Measurements from ENCODE around the gene PDGFRA.
"Not testable (repeated sequence)": the region's sequence is repeated elsewhere in the genome, so short reads cannot be mapped to it uniquely, and the experiment has no call there.

The PDGFRA gene

DNA sequence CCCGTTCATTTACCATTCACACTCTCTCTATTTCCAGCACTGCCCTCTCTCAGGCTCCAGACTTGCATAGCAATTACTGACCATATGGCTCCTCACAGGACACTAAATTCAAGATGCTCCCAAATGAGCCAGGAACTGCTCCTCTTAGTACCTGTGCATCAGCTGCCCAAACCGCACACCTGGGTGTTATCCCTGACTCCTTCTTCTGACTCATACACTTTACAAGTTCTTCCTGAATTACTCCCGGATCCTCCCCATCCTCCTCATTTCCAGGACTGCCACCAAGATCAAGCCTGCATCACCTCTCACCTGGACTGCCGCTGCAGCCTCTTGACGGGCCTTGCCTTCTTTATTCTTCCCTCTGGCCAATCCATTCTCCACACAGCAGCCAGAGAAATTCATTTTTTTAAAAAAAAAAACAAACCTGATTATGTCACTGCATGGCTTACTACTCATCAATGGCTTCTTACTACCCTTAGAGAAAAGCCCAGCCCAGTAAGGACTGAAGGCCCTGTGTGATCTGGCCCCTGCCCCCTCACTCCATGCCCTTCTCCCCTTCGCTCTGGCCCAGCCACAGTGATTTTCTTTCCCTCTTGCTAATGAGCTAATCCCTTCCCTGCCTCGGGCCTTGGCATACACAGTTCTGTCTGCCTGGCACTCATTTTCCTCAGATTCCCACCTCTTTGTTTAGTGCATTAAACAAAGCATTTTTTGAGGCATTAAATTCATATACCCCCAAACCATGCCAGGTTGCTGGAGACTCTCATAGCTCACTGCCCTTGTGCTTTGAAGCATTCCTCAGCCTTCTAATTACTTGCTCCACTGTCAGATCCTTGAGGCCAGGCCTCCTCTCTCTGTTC is 92.0 kb downstream of the PDGFRA start:
- no peak for DNase-seq (ENCODE audit: low spot score)

GRCh38 chr4:54322818-54323417 is 93.8 kb downstream of the PDGFRA start:
- DNase-seq (ENCODE audit: low spot score), result no peak

- no peak for DNase-seq (ENCODE audit: low spot score)
Observed at GRCh38 chr4:54330896-54331295, 101.8 kb downstream of the PDGFRA start.

DNA sequence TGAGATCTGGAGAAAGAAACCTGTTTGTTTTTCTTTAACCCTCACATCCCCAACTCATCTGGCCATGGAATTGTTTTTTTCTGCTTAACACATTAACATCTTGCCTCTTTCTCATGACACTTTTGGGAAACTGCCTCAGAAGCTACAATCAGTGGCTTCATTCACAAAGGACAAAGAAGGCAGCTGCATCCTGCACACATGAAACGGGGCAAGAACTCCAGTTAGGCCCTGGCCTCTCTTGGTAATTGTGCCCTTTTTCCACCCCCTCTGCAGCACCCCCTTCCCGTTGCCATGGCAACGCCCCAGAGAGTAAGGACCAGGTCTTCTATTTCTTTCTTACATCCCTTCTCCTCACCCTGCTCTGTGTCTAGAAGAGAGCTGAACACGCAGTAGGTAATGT is 103.4 kb downstream of the PDGFRA start:
- no peak for DNase-seq (ENCODE audit: low spot score)

DNA sequence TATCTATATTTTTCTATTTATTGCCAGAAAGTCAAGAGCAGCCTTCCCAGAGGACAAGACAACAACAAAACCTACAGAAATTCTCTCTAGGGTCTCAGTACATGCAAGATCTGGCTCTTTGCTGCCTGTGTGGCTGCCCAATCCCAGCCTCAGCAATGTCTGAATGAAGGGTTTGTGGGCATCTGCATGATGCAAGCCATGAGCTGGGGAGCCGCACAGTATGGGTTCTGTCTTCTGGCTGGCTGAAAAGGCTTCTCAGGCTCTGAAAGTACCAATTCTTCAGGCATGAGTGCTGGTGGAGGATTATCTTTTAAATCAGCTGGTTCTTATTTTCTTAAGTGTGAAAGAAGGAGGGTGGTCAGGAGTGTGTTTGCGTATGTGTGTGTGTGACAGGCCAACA is 104.6 kb downstream of the PDGFRA start:
- DNase-seq (ENCODE audit: low spot score), result no peak

- DNase-seq (ENCODE audit: low spot score), result not testable (repeated sequence)
Observed at GRCh38 chr4:54334769-54335168, 105.7 kb downstream of the PDGFRA start.

- no peak for DNase-seq (ENCODE audit: low spot score)
Observed at GRCh38 chr4:54337009-54337408, 107.9 kb downstream of the PDGFRA start.

DNA sequence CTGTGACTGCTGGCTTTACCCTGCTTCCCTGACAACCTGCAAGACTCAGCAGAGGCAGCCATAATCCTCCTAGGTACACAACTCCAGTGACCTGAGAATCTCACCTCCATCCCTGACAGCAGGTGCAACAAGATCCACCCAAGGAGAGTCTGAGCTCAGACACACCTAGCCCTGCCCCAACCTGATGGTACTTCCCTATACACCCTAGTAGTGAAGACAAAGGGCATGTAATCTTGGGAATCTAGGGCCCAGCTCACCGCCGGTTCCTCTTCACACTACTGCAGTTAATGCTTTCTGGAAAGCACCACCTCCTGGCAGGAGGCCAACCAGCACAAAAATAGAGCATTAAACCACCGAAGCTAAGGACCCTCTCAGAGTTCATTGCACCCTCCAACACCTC is 113.0 kb downstream of the PDGFRA start:
- not testable (repeated sequence) for DNase-seq (ENCODE audit: low spot score)

All from left forelimb (tissue), 1 donor.